Stimulated activated CD4-positive, alpha-beta T cell treated with anti-CD3 and anti-CD28 coated beads, Interleukin-4, amount 100 ng/mL, for 4 hours (primary cell): ENCODE data around the gene COX10.
"Not testable (repeated sequence)": the region's sequence is repeated elsewhere in the genome, so short reads cannot be mapped to it uniquely, and the experiment has no call there.

Experiments used
- DNase-seq, 2 experiments: peaks; one replicate each; pipeline ENCODE4 v3.0.0-alpha.2; 2020

Gene COX10

GRCh38 chr17:14069251-14070021 lies at the start of gene COX10:
Gene COX10, plus strand, starts transcription at chr17:14069504. Its CDS starts 102 bp downstream, at chr17:14069606.
- DNase-seq: peak; percentile 82 to 85

- DNase-seq: not testable (repeated sequence)
These were observed 47.5 kb upstream of the COX10 start for GRCh38 chr17:14021651-14022294.

GRCh38 chr17:14029755-14030154 lies 39.5 kb upstream of the COX10 start:
- not testable (repeated sequence) for DNase-seq

GRCh38 chr17:14032234-14032633 lies 37.1 kb upstream of the COX10 start:
- no peak for DNase-seq

GRCh38 chr17:14033166-14033565 lies 36.1 kb upstream of the COX10 start:
- DNase-seq: no peak

GRCh38 chr17:14037453-14037852 lies 31.9 kb upstream of the COX10 start:
- no peak for DNase-seq

GRCh38 chr17:14038206-14038605 lies 31.1 kb upstream of the COX10 start:
- DNase-seq: no peak

- no peak for DNase-seq
These were observed 26.9 kb upstream of the COX10 start for GRCh38 chr17:14042411-14042810.

GRCh38 chr17:14044702-14045101 lies 24.6 kb upstream of the COX10 start:
- DNase-seq: no peak

GRCh38 chr17:14046978-14047377 lies 22.3 kb upstream of the COX10 start:
- no peak for DNase-seq

- no peak for DNase-seq
These were observed 21.7 kb upstream of the COX10 start for GRCh38 chr17:14047591-14047990.

GRCh38 chr17:14048169-14048568 lies 21.1 kb upstream of the COX10 start:
- DNase-seq: no peak

- no peak for DNase-seq
These were observed 18.7 kb upstream of the COX10 start for GRCh38 chr17:14050616-14051015.

GRCh38 chr17:14051692-14052091 lies 17.6 kb upstream of the COX10 start:
- DNase-seq: no peak

- no peak for DNase-seq
These were observed 16.3 kb upstream of the COX10 start for GRCh38 chr17:14052886-14053615.

GRCh38 chr17:14057591-14057990 lies 11.7 kb upstream of the COX10 start:
- DNase-seq: no peak

GRCh38 chr17:14058051-14058450 lies 11.3 kb upstream of the COX10 start:
- no peak for DNase-seq

GRCh38 chr17:14060706-14061105 lies 8.6 kb upstream of the COX10 start:
- no peak for DNase-seq

GRCh38 chr17:14061666-14062560 lies 7.4 kb upstream of the COX10 start:
- no peak for DNase-seq

- no peak for DNase-seq
These were observed 2.0 kb upstream of the COX10 start for GRCh38 chr17:14067347-14067746.

GRCh38 chr17:14068542-14069250 lies 608 bp upstream of the COX10 start:
- DNase-seq: no peak
